Fibroblast of skin of right quadriceps (primary cell): ENCODE results near the gene TTLL11.
"Not testable (repeated sequence)": the region's sequence is repeated elsewhere in the genome, so short reads cannot be mapped to it uniquely, and the experiment has no call there.

Experiments used
- DNase-seq: peaks from one replicate; pipeline ENCODE4 v3.0.0-alpha.2; 2013

The TTLL11 gene

DNA sequence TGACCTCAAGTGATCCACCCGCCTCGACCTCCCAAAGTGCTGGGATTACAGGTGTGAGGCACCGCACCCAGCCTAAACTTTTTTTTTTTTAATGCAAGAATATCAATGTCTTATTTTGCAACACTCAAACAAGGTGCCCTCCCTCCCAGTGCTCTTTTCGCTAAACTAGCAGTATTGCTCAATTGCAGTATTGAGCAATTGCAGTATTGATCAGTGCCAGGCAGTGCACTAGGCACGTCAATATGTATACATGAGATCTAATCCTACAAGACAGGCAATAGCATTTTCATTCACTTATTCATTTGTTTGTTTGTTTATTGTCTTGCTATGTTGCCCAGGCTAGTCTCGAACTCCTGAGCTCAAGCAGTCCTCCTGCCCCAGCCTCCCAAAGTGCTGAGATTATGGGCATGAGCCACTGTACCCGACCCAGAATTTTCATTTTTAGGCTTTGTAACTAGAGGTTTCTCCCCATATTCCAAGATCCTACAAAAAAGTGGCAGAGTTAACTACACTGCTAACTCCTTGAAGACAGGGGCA is 94.5 kb downstream of the TTLL11 start:
- DNase-seq: no peak

DNA sequence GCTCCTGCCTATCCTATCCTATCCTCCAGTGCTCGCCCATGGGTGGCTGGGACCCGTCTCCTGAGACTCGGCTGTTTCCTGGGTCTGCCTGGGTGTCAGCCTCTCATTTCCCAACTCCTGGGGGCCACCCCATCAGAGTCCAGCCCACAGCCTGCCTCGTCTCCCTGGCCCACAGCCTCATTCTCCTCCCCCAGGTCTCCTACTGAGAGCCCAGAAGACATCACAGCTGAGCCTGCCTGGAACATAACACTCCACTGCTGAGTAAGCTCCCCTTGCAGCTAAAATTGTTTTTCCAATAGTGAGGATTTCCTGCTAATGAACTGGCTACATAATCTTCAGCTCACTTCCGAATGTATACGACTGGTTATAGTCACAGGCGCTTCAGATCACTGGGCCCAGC is 95.3 kb downstream of the TTLL11 start:
- DNase-seq: peak; percentile 38

- no peak for DNase-seq
Observed at GRCh38 chr9:121996783-121997182, 96.3 kb downstream of the TTLL11 start.

DNA sequence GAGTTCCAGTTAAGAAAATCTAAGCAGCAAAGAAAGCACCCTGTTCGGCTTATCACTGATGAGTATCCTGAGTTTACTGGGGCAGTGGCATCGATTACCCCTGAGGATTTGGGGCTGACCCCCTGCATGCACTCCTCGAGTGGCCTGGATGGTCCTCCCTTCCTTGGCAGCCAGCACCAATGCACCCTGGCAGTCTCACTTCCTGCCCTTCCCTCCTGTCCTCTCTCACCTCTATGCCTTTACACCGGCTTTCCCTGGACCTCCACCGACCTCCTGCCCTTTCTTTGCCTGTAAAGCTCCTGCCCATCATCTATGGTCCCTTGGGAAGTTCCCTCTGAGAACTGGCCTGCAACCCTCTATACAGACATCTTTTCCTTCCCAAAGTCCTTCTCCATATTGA is 97.1 kb downstream of the TTLL11 start:
- DNase-seq: no peak

DNA sequence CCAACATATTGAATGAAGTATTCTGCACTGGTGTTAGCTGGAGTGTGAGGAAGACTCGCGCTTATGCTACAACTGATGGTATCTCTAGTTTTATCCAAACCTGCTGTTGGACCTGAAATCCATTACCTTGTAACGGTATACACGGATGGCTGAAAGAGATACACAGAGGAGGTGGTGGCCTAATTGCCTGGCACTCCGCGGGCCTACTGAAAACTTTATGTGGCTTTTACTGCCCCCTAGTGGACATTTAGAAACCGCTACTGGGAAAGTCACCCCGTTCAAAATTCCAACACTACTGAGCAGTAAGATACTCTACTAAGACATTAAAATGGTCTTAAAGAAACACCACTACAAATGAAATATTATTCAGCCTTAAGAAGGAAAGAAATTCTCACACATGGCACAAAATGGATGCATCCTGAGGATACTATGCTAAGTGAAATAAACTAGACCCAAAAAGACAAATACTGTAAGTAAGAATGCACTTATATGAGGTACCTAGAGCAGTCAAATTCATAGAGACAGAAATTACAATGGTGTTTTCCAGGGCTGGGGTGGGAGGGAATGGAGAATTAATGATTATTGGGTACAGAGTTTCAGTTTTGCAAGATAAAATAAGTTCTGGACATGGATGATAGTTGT is 100.4 kb downstream of the TTLL11 start:
- peak; percentile 69 for DNase-seq

- DNase-seq: no peak
Observed at GRCh38 chr9:121991307-121991661, 101.8 kb downstream of the TTLL11 start.

DNA sequence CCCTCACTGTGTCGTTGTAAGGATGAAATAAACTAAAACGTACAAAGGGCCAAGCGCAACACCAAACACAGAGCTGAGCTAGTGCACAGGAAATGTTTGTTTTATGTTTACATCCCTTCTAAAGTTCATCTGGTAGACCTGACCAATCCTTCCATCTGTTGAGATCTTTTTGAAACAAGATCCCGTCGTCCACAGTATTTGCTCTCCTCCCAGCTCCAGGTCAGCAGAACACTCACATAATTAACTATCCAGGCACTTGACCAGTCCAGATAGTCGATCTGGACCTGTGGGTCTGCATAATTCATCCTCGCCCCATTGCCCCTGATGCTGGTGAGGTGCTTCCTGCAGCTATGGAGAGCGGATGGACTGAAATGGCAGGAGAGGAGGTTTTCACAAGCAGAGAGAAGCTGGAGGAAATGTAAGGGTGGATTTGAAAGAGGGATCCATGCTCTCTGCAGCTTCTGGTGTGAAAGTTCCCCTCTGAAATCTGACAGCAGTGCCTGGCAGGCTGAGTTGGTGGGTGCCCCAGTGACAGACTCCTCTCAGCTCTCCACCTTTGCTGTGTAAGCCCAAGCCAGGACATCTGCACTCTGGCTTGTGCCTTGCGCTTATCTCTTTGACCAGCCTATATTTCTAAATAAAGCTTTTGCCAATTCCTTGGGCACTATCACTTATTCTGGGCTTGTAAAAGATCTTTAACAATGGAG is 102.4 kb downstream of the TTLL11 start:
- no peak for DNase-seq

DNA sequence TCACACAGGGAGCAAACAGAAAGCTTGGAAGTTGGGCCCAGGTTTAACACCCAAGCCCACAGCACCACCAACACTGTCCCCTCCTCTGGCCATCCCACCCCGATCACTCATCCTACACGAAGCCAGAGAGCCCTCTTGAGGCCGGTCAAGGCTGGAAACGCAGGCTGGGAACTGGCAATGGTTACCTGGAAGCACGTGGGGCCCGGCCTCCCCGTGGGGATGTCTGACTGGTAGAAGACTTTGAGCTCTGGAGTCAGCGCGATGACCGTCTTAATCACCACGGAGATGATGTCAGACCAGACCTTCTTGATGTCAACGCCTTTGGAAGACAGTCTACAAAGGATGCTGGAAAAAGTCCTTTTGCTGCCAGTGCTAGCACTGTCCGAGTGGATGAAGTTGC is 104.1 kb downstream of the TTLL11 start:
- DNase-seq: peak; percentile 31

GRCh38 chr9:121987314-121987713 is 105.8 kb downstream of the TTLL11 start:
- no peak for DNase-seq

- DNase-seq: no peak
Observed at GRCh38 chr9:121985792-121986494, 107.2 kb downstream of the TTLL11 start.

- peak; percentile 86 for DNase-seq
Observed at GRCh38 chr9:121984726-121985402, 108.2 kb downstream of the TTLL11 start.

DNA sequence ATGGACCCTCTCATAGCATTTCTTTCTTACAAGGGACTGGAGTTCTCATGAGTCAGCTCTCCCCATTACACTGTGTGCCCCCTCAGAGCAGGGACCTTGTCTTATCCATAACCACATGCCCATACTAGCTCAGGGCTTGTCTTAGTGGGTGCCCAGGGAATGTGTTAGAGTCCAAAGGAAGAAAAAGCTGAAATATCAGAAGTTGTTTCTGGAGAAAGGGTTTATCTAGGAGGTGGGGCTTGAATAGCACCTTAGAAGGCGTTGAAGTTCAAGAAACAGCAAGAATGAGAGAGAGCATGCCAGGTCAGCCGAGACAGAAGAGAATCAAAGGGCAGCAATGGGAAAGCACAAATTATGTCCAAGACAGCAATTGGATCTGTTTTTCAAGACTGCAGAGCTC is 109.4 kb downstream of the TTLL11 start:
- no peak for DNase-seq

DNA sequence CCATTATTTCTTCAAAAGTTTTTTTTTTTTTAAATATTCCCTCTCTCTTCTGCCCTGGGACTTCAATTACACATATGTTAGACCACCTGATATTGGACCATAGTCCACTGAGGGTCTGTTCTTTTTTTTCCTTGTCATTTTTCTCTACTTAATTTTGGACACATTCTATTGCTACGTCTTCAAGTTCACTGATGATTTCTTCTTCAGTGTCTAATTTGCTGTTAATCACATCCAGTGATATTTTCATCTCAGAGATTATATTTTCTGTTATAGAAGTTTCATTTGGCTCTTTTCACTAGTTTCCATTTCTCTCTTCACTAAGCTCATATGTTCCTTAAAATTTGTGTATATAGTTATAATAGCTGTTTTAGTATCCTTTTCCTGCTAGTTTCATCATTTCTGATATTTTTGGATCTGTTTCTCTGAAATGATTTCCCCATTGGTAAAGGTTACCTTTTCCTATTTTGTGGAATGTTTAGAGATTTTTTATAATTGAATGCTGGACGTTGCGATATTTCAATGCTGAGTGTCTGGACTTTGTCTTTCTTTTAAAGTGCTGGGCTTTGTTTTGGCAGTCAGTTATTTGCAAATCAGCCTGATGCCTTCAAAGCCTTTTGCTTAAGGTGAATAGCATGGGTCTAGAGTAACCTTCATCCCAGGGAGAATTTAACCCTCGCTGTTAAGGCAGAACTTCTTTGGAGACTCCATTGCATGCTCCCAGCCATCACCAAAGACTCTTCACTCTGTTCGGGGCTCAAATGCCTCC is 111.8 kb downstream of the TTLL11 start:
- no peak for DNase-seq

DNA sequence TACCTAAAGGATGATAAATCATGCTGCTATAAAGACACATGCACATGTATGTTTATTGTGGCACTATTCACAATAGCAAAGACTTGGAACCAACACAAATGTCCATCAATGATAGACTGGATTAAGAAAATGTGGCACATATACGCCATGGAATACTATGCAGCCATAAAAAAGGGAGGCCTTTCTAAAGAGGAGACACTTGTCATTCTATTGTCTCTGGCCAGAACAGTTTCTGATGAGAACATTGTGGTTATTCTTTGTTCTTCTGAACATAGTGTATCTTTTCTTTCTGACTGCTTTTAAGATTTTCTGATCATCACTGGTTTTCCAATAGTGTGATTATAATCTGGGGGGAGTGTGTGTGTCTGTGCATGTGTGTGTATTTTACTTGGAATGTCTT is 112.4 kb downstream of the TTLL11 start:
- DNase-seq: not testable (repeated sequence)

- DNase-seq: no peak
Observed at GRCh38 chr9:121979736-121980135, 113.4 kb downstream of the TTLL11 start.

GRCh38 chr9:121976751-121977150 is 116.4 kb downstream of the TTLL11 start:
- peak; percentile 67 for DNase-seq

- peak; percentile 68 for DNase-seq
Observed at GRCh38 chr9:121975801-121976277, 117.3 kb downstream of the TTLL11 start.

GRCh38 chr9:121974421-121974820 is 118.7 kb downstream of the TTLL11 start:
- DNase-seq: no peak

- DNase-seq: peak; percentile 50
Observed at GRCh38 chr9:121972501-121972981, 120.6 kb downstream of the TTLL11 start.

- DNase-seq: no peak
Observed at GRCh38 chr9:121968056-121968455, 125.1 kb downstream of the TTLL11 start.

DNA sequence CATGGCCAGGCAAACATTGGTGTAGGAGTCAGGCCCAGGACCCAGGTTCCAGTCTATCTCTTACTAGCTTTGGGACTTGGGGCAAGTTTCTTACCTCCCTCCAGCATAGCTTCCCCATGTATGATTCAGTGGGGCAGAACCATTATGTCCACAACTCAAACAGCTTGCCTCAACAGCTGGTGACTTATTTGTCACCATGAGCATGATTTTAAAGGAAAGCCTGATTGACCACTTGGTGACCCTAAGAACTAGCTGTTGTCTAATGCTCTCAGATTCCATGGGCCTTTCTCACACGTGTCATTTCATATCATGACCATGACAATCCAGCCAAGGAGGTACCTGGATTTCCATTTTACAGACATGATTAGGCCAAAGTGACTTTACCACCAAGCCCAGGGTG is 126.4 kb downstream of the TTLL11 start:
- DNase-seq: no peak

DNA sequence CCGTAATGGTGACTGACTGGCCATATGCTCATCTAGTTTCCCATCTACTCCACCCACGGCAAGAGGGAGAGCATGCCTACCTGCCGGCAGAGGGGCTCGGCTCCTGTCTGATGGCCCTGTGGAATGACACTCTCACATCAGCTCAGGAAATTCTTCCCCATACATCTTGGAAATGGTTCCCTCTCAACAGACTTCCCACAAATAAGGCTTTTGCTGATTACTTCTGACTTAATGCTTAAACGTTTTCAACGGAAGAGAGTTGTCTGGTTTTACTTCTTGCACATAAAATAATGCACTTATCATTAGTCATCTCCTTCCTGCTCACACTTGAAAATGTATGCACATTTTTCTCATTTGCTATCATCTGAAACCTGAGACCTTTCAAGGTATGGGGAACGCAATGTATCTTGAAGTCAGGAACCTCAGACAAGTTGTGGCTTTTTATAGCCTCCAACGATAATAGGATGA is 129.5 kb downstream of the TTLL11 start:
- DNase-seq: peak; percentile 97
